Measurements from ENCODE around the gene TRPC4. TPM values are rescaled to one million over a fixed set of nuclear protein-coding genes. Genes with fewer than 3 reads are reported as not detected.
A peak's percentile ranks its signal among the peaks of the same experiment; 100 is the strongest.

Gene TRPC4
- total RNA-seq, 1 donor from 2014 or later, result 8.1 TPM

- H3K4me3 ChIP-seq, result no peak overlapping the region
- intact Hi-C loops (cut with DNase I), result loop anchor here (10.0 kb wide), 2 partner anchors 243 to 703 kb away; partner anchors contain the start of gene UFM1
- no peaks in the 10 kb centered on the region for H3K27me3 ChIP-seq
- no peak overlapping the region for H3K27ac ChIP-seq
- H3K9me3 ChIP-seq, result no peaks in the 10 kb centered on the region
- no peak for TF ChIP-seq CTCF (IDR thresholded peaks at IDR 0.05)
- no peak for DNase-seq (ENCODE audit: low spot score in 2 of 2)
- H3K36me3 ChIP-seq, result no peaks in the 10 kb centered on the region
- no peaks in the 10 kb centered on the region for H3K4me1 ChIP-seq
Measured at GRCh38 chr13:37641391-37641790, 228.2 kb downstream of the TRPC4 start.

- H3K36me3 ChIP-seq, result no peaks in the 10 kb centered on the region
- peak in 2 of 3 experiments; percentile 46 to 47 for TF ChIP-seq CTCF (IDR thresholded peaks at IDR 0.05)
- H3K9me3 ChIP-seq, result no peaks in the 10 kb centered on the region
- DNase-seq (ENCODE audit: low spot score in 2 of 2), result no peak
- no peak overlapping the region for H3K4me3 ChIP-seq
- no peaks in the 10 kb centered on the region for H3K27me3 ChIP-seq
- intact Hi-C loops (cut with DNase I), result loop anchor here (10.0 kb wide), 2 partner anchors 244 to 704 kb away; partner anchors contain the start of gene UFM1
- no peaks in the 10 kb centered on the region for H3K4me1 ChIP-seq
- H3K27ac ChIP-seq, result no peak overlapping the region
Measured at GRCh38 chr13:37640499-37640898, 229.1 kb downstream of the TRPC4 start.

- no peaks in the 10 kb centered on the region for H3K27me3 ChIP-seq
- intact Hi-C loops (cut with DNase I), result no loop called here
- no peak overlapping the region for H3K27ac ChIP-seq
- no peak for DNase-seq (ENCODE audit: low spot score in 2 of 2)
- no peak for TF ChIP-seq CTCF (IDR thresholded peaks at IDR 0.05)
- no peaks in the 10 kb centered on the region for H3K9me3 ChIP-seq
- H3K4me1 ChIP-seq, result no peaks in the 10 kb centered on the region
- no peaks in the 10 kb centered on the region for H3K36me3 ChIP-seq
- H3K4me3 ChIP-seq, result no peak overlapping the region
Measured at GRCh38 chr13:37636701-37637100, 232.9 kb downstream of the TRPC4 start.

GRCh38 chr13:37632294-37632693, 237.3 kb downstream of the TRPC4 start:
- no peak for TF ChIP-seq CTCF (IDR thresholded peaks at IDR 0.05)
- Histone ChIP-seq H3K4me1 (no peaks in the 10 kb centered on the region), H3K27me3 (no peaks in the 10 kb centered on the region), H3K9me3 (no peaks in the 10 kb centered on the region), H3K4me3 (no peak overlapping the region), H3K36me3 (no peaks in the 10 kb centered on the region), H3K27ac (no peak overlapping the region)
- intact Hi-C loops (cut with DNase I), result no loop called here
- DNase-seq (ENCODE audit: low spot score in 2 of 2), result no peak

GRCh38 chr13:37627428-37627827, 242.1 kb downstream of the TRPC4 start:
- H3K36me3 ChIP-seq, result no peaks in the 10 kb centered on the region
- no peak overlapping the region for H3K27ac ChIP-seq
- intact Hi-C loops (cut with DNase I), result no loop called here
- H3K4me1 ChIP-seq, result peaks cover 0 to 3% of the 10 kb centered on the region in 2 donors
- DNase-seq (ENCODE audit: low spot score in 2 of 2), result no peak
- no peak for TF ChIP-seq CTCF (IDR thresholded peaks at IDR 0.05)
- H3K27me3 ChIP-seq, result no peaks in the 10 kb centered on the region
- H3K4me3 ChIP-seq, result no peak overlapping the region
- no peaks in the 10 kb centered on the region for H3K9me3 ChIP-seq

GRCh38 chr13:37621811-37622361, 247.7 kb downstream of the TRPC4 start:
- no peak overlapping the region for H3K4me3 ChIP-seq
- H3K27ac ChIP-seq, result no peak overlapping the region
- DNase-seq (ENCODE audit: low spot score in 2 of 2), result no peak
- peaks cover 0 to 11% of the 10 kb centered on the region in 2 donors for H3K4me1 ChIP-seq
- no peaks in the 10 kb centered on the region for H3K9me3 ChIP-seq
- intact Hi-C loops (cut with DNase I), result no loop called here
- no peaks in the 10 kb centered on the region for H3K27me3 ChIP-seq
- no peaks in the 10 kb centered on the region for H3K36me3 ChIP-seq
- TF ChIP-seq CTCF (IDR thresholded peaks at IDR 0.05), result no peak
